ENCODE results near the gene SMIM11.

SMIM11 gene

DNA sequence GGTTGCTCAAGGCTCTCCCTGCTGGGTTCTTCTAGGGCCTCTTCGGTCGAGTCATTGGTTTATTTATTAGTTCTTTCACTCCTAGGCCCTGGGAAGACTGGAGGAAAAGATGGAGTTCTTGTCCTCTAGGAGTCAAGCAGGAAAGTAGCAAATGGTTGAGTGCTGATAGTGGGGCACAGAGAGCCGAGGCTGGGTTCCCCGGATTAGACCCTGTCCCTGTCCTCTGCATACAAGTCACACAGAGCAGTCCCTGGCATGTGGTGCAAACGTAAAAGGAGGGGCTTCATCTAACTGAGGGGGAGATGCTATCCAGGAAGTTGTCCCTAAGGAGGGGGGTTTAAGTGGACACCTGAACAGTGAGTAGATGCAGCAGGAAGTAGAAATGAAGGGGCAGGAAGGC, 30.7 kb upstream of the SMIM11 start:
- TF ChIP-seq, protein P1, sequence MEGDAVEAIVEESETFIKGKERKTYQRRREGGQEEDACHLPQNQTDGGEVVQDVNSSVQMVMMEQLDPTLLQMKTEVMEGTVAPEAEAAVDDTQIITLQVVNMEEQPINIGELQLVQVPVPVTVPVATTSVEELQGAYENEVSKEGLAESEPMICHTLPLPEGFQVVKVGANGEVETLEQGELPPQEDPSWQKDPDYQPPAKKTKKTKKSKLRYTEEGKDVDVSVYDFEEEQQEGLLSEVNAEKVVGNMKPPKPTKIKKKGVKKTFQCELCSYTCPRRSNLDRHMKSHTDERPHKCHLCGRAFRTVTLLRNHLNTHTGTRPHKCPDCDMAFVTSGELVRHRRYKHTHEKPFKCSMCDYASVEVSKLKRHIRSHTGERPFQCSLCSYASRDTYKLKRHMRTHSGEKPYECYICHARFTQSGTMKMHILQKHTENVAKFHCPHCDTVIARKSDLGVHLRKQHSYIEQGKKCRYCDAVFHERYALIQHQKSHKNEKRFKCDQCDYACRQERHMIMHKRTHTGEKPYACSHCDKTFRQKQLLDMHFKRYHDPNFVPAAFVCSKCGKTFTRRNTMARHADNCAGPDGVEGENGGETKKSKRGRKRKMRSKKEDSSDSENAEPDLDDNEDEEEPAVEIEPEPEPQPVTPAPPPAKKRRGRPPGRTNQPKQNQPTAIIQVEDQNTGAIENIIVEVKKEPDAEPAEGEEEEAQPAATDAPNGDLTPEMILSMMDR (IDR thresholded peaks at IDR 0.05; ENCODE audit: low read length, missing control alignments): no peak
- no peak for DNase-seq (ENCODE audit: low read depth)
- H3K4me3 ChIP-seq (replicated peaks; ENCODE audit: low read depth, low read length): no peak overlapping the region

DNA sequence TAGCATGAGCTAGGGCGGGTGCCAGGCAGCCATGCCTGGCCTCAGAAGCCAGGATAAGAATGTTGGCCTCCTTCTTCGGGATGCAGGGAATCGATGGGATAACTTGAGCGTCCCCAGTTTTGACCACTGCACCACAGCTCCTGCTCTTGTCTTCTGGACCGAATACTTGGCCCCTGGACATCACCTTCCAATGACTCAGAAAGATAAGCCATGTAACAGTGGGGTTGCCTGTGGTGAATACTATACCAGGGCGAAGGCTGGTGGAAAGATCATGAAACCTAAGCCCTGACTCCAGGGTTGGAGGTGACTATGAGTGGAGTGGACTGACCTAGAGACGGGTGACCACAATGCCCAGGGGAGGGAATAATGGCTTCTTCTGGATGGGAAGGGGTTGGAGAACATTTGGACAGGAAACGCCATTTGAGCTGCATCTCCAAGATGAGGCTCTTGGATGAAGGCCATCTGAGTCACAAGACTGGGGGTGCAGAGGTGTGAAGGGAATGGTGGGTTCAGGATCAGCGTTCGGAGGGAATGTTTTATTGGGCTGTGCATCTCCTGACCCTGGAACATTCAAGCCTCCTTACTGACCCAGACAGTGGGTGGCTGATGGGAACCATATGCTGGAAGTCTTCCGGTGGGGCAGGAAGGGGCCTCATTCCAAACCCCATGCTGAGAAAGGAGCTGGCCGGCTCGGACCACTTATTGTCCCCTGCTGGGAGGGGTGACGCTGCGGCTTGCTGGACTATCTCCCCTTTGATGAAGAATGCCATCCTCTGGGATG, 30.0 kb upstream of the SMIM11 start:
- TF ChIP-seq, protein P1 (IDR thresholded peaks at IDR 0.05; ENCODE audit: low read length, missing control alignments): no peak
- no peak for DNase-seq (ENCODE audit: low read depth)
- H3K4me3 ChIP-seq (replicated peaks; ENCODE audit: low read depth, low read length): no peak overlapping the region

GRCh38 chr21:34345892-34346291, 29.4 kb upstream of the SMIM11 start:
- no peak overlapping the region for H3K4me3 ChIP-seq (replicated peaks; ENCODE audit: low read depth, low read length)
- TF ChIP-seq, protein P1 (IDR thresholded peaks at IDR 0.05; ENCODE audit: low read length, missing control alignments): no peak
- DNase-seq (ENCODE audit: low read depth): no peak

GRCh38 chr21:34348890-34349519, 26.3 kb upstream of the SMIM11 start:
- no peak overlapping the region for H3K4me3 ChIP-seq (replicated peaks; ENCODE audit: low read depth, low read length)
- DNase-seq (ENCODE audit: low read depth): no peak

DNA sequence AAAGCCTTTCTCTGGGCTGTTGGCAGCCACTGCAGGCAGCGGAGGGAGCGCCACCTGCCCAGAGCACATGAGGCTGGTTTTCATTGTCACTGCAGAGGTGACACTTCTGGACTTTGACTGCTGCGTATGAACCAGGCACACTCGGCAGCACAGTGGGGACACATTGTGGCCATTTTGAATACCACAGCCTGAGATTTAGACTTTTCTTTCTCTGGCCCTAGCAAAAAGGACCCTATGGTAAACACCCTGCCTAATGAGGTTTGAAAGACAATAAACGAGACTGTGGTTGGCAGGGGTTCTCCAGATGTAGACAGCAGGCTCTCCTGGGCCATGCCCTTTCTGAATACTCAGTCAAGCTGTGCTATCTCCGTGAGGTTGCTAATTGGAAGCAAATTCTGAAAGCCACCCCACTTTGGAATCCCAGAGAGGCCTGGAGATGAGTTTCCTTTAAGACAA, 23.5 kb upstream of the SMIM11 start:
- peak; percentile 42 for DNase-seq (ENCODE audit: low read depth)
- no peak overlapping the region for H3K4me3 ChIP-seq (replicated peaks; ENCODE audit: low read depth, low read length)
- TF ChIP-seq, protein P1 (IDR thresholded peaks at IDR 0.05; ENCODE audit: low read length, missing control alignments): peak; percentile 57

More at GRCh38 chr21:34348890-34349519, 26.3 kb upstream of the SMIM11 start:
- TF ChIP-seq, protein P1 (IDR thresholded peaks at IDR 0.05; ENCODE audit: low read length, missing control alignments): no peak

GRCh38 chr21:34352556-34352955, 22.8 kb upstream of the SMIM11 start:
- no peak overlapping the region for H3K4me3 ChIP-seq (replicated peaks; ENCODE audit: low read depth, low read length)
- TF ChIP-seq, protein P1 (IDR thresholded peaks at IDR 0.05; ENCODE audit: low read length, missing control alignments): no peak
- no peak for DNase-seq (ENCODE audit: low read depth)
